ENCODE measurements around the gene CHKA.

CHKA gene

DNA sequence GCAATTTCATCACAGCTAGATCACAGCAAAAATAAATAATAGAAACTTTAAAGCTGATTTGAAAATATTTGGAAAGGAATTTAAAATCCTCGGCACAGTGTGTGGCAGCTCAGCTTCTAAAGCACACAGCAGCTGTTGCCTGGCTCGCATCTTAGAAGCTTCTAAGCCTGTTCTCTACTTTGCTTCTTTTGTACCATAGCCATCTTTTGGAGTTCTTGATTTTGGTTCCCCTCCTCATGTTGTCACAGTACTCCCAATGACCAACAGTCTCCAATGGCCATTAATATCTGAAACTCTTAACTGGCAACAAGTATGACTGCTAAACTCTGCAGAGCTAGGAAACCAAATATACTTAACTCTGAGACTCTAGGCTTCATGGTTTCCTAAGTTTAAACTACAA lies 28.8 kb downstream of the CHKA start:
- TF ChIP-seq, protein P1, sequence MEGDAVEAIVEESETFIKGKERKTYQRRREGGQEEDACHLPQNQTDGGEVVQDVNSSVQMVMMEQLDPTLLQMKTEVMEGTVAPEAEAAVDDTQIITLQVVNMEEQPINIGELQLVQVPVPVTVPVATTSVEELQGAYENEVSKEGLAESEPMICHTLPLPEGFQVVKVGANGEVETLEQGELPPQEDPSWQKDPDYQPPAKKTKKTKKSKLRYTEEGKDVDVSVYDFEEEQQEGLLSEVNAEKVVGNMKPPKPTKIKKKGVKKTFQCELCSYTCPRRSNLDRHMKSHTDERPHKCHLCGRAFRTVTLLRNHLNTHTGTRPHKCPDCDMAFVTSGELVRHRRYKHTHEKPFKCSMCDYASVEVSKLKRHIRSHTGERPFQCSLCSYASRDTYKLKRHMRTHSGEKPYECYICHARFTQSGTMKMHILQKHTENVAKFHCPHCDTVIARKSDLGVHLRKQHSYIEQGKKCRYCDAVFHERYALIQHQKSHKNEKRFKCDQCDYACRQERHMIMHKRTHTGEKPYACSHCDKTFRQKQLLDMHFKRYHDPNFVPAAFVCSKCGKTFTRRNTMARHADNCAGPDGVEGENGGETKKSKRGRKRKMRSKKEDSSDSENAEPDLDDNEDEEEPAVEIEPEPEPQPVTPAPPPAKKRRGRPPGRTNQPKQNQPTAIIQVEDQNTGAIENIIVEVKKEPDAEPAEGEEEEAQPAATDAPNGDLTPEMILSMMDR (conservative IDR thresholded peaks at IDR 0.05; ENCODE audit: low read length), result no peak
- no peak for TF ChIP-seq EZH2phosphoT487 (IDR thresholded peaks at IDR 0.05; ENCODE audit: borderline replicate concordance)
- H3K79me2 ChIP-seq (ENCODE audit: insufficient read depth, low read length), result peaks cover 62% of the 10 kb centered on the region
- H2AFZ ChIP-seq (ENCODE audit: low read length), result no peak overlapping the region
- H3K4me2 ChIP-seq (ENCODE audit: low read depth, low read length, poor library complexity, severe bottlenecking), result no peak overlapping the region
- H3K9me2 ChIP-seq (replicated peaks; ENCODE audit: low read depth, low read length), result no peaks in the 10 kb centered on the region
- no peaks in the 10 kb centered on the region for H4K20me1 ChIP-seq (ENCODE audit: insufficient read depth, low read length, poor library complexity, severe bottlenecking)
- H3K4me3 ChIP-seq (ENCODE audit: low read length, poor library complexity, severe bottlenecking), result no peak overlapping the region
- peaks cover 24% of the 10 kb centered on the region for H3K4me1 ChIP-seq (ENCODE audit: insufficient read depth, low read length, poor library complexity, severe bottlenecking)
- H3K27me3 ChIP-seq (ENCODE audit: insufficient read depth, low read length, poor library complexity, severe bottlenecking), result no peaks in the 10 kb centered on the region
- no peak overlapping the region for H3K9ac ChIP-seq (ENCODE audit: low read depth, low read length, poor library complexity, severe bottlenecking)
- H3K36me3 ChIP-seq (ENCODE audit: insufficient read depth, low read length), result peaks cover 30% of the 10 kb centered on the region; the same call in 1 of the 2 replicates
- no peaks in the 10 kb centered on the region; the same call in 1 of the 2 replicates for H3F3A ChIP-seq (ENCODE audit: low read depth)
- H3K9me3 ChIP-seq (ENCODE audit: insufficient read depth, low read depth, low read length), result no peaks in the 10 kb centered on the region

DNA sequence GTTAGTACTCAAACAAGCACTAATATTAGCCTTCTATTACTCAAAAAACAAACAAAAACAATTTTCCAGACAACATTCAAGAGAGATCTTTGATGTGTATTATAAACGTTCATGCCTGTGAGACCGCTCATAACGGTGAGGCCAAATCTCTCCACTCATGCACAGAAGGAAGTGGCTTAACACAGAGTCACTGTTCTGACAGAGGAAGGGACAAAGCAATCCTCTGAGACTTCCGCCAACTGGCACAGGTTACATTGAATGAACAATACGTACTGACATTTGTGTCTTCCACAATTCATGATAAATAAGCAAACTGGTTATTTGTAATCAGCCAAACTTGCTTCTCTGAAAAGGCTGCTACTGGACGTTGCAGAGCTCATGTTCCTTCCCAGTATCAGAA lies 30.5 kb downstream of the CHKA start:
- Histone ChIP-seq H3K4me2 (ENCODE audit: low read depth, low read length, poor library complexity, severe bottlenecking) (peak overlapping the region; percentile 51), H3K36me3 (ENCODE audit: insufficient read depth, low read length) (peaks cover 24% of the 10 kb centered on the region; the same call in 1 of the 2 replicates), H3K9me3 (ENCODE audit: insufficient read depth, low read depth, low read length) (no peaks in the 10 kb centered on the region), H4K20me1 (ENCODE audit: insufficient read depth, low read length, poor library complexity, severe bottlenecking) (no peaks in the 10 kb centered on the region), H3K9ac (ENCODE audit: low read depth, low read length, poor library complexity, severe bottlenecking) (peak overlapping the region; percentile 43), H2AFZ (ENCODE audit: low read length) (no peak overlapping the region), H3K4me3 (ENCODE audit: low read length, poor library complexity, severe bottlenecking) (peak overlapping the region; percentile 29), H3F3A (ENCODE audit: low read depth) (no peaks in the 10 kb centered on the region), H3K79me2 (ENCODE audit: insufficient read depth, low read length) (peaks cover 59% of the 10 kb centered on the region), H3K9me2 (replicated peaks; ENCODE audit: low read depth, low read length) (no peaks in the 10 kb centered on the region), H3K4me1 (ENCODE audit: insufficient read depth, low read length, poor library complexity, severe bottlenecking) (peaks cover 24% of the 10 kb centered on the region), H3K27me3 (ENCODE audit: insufficient read depth, low read length, poor library complexity, severe bottlenecking) (no peaks in the 10 kb centered on the region)
- no peak for TF ChIP-seq EZH2phosphoT487 (IDR thresholded peaks at IDR 0.05; ENCODE audit: borderline replicate concordance)

DNA sequence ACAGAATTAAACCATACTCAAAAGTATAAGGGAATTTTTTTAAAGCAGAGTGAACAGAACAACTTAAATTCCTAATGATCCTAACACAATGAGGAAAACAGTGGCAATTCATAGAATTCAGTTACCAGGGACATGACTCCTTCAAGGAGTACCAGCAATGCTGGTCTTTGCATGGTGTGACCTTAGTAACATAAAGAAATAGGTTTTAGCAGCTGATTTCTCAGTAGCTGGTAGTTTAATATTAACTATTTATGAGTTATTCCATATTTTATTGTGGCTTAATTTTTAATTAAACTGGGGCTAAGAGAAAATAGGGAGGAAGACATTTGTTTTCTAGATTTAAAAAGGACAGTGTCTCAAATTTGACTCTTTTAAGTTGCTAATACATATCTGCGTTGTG lies 30.9 kb downstream of the CHKA start:
- peak overlapping the region; percentile 43 for H3K9ac ChIP-seq (ENCODE audit: low read depth, low read length, poor library complexity, severe bottlenecking)
- no peaks in the 10 kb centered on the region for H4K20me1 ChIP-seq (ENCODE audit: insufficient read depth, low read length, poor library complexity, severe bottlenecking)
- H3K36me3 ChIP-seq (ENCODE audit: insufficient read depth, low read length), result peaks cover 24% of the 10 kb centered on the region; the same call in 1 of the 2 replicates
- peaks cover 60% of the 10 kb centered on the region for H3K79me2 ChIP-seq (ENCODE audit: insufficient read depth, low read length)
- no peaks in the 10 kb centered on the region for H3K9me2 ChIP-seq (replicated peaks; ENCODE audit: low read depth, low read length)
- TF ChIP-seq, protein P1 (conservative IDR thresholded peaks at IDR 0.05; ENCODE audit: low read length), result no peak
- TF ChIP-seq EZH2phosphoT487 (IDR thresholded peaks at IDR 0.05; ENCODE audit: borderline replicate concordance), result no peak
- H3F3A ChIP-seq (ENCODE audit: low read depth), result no peaks in the 10 kb centered on the region
- peak overlapping the region; percentile 29 for H3K4me3 ChIP-seq (ENCODE audit: low read length, poor library complexity, severe bottlenecking)
- no peaks in the 10 kb centered on the region for H3K27me3 ChIP-seq (ENCODE audit: insufficient read depth, low read length, poor library complexity, severe bottlenecking)
- no peaks in the 10 kb centered on the region for H3K9me3 ChIP-seq (ENCODE audit: insufficient read depth, low read depth, low read length)
- no peak overlapping the region for H2AFZ ChIP-seq (ENCODE audit: low read length)
- peak overlapping the region; percentile 51 for H3K4me2 ChIP-seq (ENCODE audit: low read depth, low read length, poor library complexity, severe bottlenecking)
- H3K4me1 ChIP-seq (ENCODE audit: insufficient read depth, low read length, poor library complexity, severe bottlenecking), result peaks cover 24% of the 10 kb centered on the region

DNA sequence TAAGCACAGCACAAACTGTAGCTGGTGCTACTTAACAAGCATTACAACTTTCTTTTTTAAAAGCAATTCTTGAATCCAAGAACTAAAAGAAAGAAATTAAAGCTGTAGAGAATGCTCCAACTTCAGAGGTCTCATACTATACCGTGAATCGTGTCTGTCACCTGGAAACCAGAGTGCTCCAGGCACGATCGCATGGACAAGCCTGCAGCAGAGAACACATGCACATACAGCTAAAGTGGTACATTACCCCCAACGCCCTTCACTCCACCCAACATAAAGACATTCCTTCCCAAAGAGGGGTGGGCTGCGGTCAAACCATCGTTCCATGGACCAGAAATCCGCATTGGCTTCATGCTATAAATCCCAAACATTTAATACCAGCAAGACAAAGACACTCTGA lies 31.5 kb downstream of the CHKA start:
- Histone ChIP-seq H2AFZ (ENCODE audit: low read length) (no peak overlapping the region), H3F3A (ENCODE audit: low read depth) (no peaks in the 10 kb centered on the region), H3K4me2 (ENCODE audit: low read depth, low read length, poor library complexity, severe bottlenecking) (peak overlapping the region; percentile 51), H3K9me2 (replicated peaks; ENCODE audit: low read depth, low read length) (no peaks in the 10 kb centered on the region), H3K4me3 (ENCODE audit: low read length, poor library complexity, severe bottlenecking) (no peak overlapping the region), H3K36me3 (ENCODE audit: insufficient read depth, low read length) (peaks cover 22% of the 10 kb centered on the region; the same call in 1 of the 2 replicates), H3K9me3 (ENCODE audit: insufficient read depth, low read depth, low read length) (no peaks in the 10 kb centered on the region), H3K27me3 (ENCODE audit: insufficient read depth, low read length, poor library complexity, severe bottlenecking) (no peaks in the 10 kb centered on the region), H4K20me1 (ENCODE audit: insufficient read depth, low read length, poor library complexity, severe bottlenecking) (no peaks in the 10 kb centered on the region), H3K4me1 (ENCODE audit: insufficient read depth, low read length, poor library complexity, severe bottlenecking) (peaks cover 24% of the 10 kb centered on the region), H3K9ac (ENCODE audit: low read depth, low read length, poor library complexity, severe bottlenecking) (peak overlapping the region; percentile 43), H3K79me2 (ENCODE audit: insufficient read depth, low read length) (peaks cover 66% of the 10 kb centered on the region)
- TF ChIP-seq, protein P1 (conservative IDR thresholded peaks at IDR 0.05; ENCODE audit: low read length), result no peak
- no peak for TF ChIP-seq EZH2phosphoT487 (IDR thresholded peaks at IDR 0.05; ENCODE audit: borderline replicate concordance)
